MCF 10A (cell line): ENCODE results near the gene RAD1. TPM values are rescaled to one million over a fixed set of nuclear protein-coding genes. Genes with fewer than 3 reads are reported as not detected.
"Not testable (repeated sequence)": the region's sequence is repeated elsewhere in the genome, so short reads cannot be mapped to it uniquely, and the experiment has no call there.

Experiments
- BruUV-seq: library from RNA; stranded (reverse); fragments of 400-500 nt; replicated peaks from 2 replicates; lab custom pipeline; 2021; lab: Mats Ljungman, UMichigan
- CTCF ChIA-PET: fragments of 300-600 bp; sonication (Branson Sonifier 250); formaldehyde crosslinking; extraction: SDS; loops from one replicate; lab custom pipeline; 2021; ENCODE audit warnings: antibody characterized with exemption, inconsistent platforms; lab: Yijun Ruan, JAX
- POLR2A ChIA-PET: fragments of 300-600, 350-650 bp; sonication (Branson Sonifier 250); formaldehyde crosslinking; extraction: SDS; loops from one replicate; lab custom pipeline; 2020; ENCODE audit warnings: antibody characterized with exemption, inconsistent platforms; lab: Yijun Ruan, JAX
- DNase-seq: peaks from one replicate; pipeline ENCODE4 v3.0.0-alpha.2; 2018; ENCODE audit not compliant: unreplicated experiment
- H3K27ac Mint-ChIP-seq: one replicate; pipeline ENCODE4 v1.8.0; 2022; ENCODE audit warnings: mild to moderate bottlenecking, low read depth, mixed read lengths; ENCODE audit not compliant: unreplicated experiment
- H3K27me3 Mint-ChIP-seq: one replicate; pipeline ENCODE4 v1.8.0; 2022; ENCODE audit warnings: mixed read lengths; ENCODE audit not compliant: insufficient read depth, unreplicated experiment
- H3K36me3 Mint-ChIP-seq: one replicate; pipeline ENCODE4 v1.8.0; 2022; ENCODE audit warnings: mild to moderate bottlenecking, moderate library complexity, mixed read lengths; ENCODE audit not compliant: insufficient read depth, unreplicated experiment
- H3K4me1 Mint-ChIP-seq: one replicate; pipeline ENCODE4 v1.8.0; 2022; ENCODE audit warnings: mixed read lengths; ENCODE audit not compliant: insufficient read depth, unreplicated experiment
- H3K4me3 Mint-ChIP-seq: one replicate; pipeline ENCODE4 v1.8.0; 2022; ENCODE audit warnings: mild to moderate bottlenecking, moderate library complexity, mixed read lengths; ENCODE audit not compliant: unreplicated experiment
- H3K9me3 Mint-ChIP-seq: one replicate; pipeline ENCODE4 v1.8.0; 2022; ENCODE audit warnings: mixed read lengths; ENCODE audit not compliant: unreplicated experiment
- intact Hi-C: fragments of 100-400 bp; cut with micrococcal nuclease; formaldehyde crosslinking; loops from 2 replicates; pipeline ENCODE4 v1.14.1; 2022
- total RNA-seq: library from RNA; stranded (reverse); gene quantifications from 2 replicates; pipeline ENCODE4 v1.2.3, GENCODE V29; 2022
- TF ChIP-seq, protein P1 (sequence below): fragments of 200-600 bp; IDR thresholded peaks from one replicate; pipeline ENCODE4 v1.8.0; 2022; ENCODE audit warnings: antibody characterized with exemption, mild to moderate bottlenecking; ENCODE audit not compliant: unreplicated experiment

The RAD1 gene
- total RNA-seq, 1 experiment from 2014 or later: 17.2 TPM

DNA sequence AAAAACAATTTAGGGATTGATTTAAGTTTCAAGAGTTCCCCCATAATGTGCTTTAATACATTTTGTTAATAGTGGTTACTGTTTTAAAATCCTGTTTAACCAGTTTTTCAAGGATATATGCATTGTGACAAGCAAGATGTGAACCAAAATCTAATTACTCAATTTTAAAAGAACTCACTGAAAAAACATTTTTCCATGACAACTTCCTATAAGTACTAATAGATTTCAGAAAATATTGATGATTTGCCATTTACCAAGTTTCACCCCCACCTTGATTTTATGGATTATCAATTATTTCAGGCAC, 9.1 kb upstream of the RAD1 start:
- Mint-ChIP-seq H3K4me1 (peaks cover 7% of the 10 kb centered on the region), H3K4me3 (no peak overlapping the region), H3K27ac (peak overlapping the region; percentile 46), H3K36me3 (peaks cover 81% of the 10 kb centered on the region), H3K27me3 (no peaks in the 10 kb centered on the region), H3K9me3 (no peaks in the 10 kb centered on the region)
- no TSS peak for BruUV-seq
- ChIA-PET POLR2A (interaction anchor here (0.6 to 3.7 kb wide), 6 partner anchors 10 to 1516 kb away, joined by 3 to 36 read pairs (median 3); partner anchors contain the start of genes BRIX1 and RAD1), CTCF (interaction anchor here (2.0 kb wide), 1 partner anchor 401 kb away, joined by 7 read pairs; no protein-coding TSS in a partner anchor)
- TF ChIP-seq, protein P1, sequence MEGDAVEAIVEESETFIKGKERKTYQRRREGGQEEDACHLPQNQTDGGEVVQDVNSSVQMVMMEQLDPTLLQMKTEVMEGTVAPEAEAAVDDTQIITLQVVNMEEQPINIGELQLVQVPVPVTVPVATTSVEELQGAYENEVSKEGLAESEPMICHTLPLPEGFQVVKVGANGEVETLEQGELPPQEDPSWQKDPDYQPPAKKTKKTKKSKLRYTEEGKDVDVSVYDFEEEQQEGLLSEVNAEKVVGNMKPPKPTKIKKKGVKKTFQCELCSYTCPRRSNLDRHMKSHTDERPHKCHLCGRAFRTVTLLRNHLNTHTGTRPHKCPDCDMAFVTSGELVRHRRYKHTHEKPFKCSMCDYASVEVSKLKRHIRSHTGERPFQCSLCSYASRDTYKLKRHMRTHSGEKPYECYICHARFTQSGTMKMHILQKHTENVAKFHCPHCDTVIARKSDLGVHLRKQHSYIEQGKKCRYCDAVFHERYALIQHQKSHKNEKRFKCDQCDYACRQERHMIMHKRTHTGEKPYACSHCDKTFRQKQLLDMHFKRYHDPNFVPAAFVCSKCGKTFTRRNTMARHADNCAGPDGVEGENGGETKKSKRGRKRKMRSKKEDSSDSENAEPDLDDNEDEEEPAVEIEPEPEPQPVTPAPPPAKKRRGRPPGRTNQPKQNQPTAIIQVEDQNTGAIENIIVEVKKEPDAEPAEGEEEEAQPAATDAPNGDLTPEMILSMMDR: no peak
- intact Hi-C loops: no loop called here
- no peak for DNase-seq

DNA sequence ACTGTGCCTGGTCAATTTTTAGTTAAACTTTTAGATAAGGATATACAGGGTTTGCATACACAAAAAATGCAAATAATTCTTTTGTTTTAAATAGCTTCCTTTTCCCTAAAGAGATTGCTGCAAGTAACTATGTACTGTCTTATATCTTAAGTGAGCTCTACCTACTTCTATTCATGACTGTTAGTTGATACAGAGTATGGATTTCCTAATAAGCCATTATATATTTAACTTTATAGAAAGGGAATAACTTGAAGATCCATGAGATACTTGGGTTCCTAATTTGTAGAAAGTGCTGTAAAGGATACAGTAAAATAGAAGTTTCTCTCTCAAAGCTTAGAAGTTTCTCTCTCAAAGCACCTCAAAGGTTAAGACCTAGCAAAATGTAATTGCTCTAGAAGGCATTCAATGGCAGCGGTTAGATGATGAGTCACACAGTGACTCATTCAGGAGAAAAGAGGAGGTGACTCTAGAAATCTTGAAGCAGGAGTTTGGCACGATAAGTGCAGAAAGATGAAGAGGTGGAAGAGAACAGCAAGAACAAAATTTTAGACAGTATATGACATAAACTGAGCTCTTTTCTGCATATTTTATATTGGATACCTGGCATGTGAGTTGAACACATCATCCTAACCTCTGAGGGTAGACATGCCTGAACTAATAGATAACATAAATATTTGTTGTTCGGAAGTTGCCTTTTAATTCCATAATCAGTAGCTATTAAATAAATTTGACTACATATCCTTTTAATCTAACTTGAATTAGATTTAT, 8.6 kb upstream of the RAD1 start:
- TF ChIP-seq, protein P1: no peak
- peaks cover 7% of the 10 kb centered on the region for H3K4me1 Mint-ChIP-seq
- H3K36me3 Mint-ChIP-seq: peaks cover 80% of the 10 kb centered on the region
- no peaks in the 10 kb centered on the region for H3K9me3 Mint-ChIP-seq
- ChIA-PET CTCF (interaction anchor here (0.6 to 2.0 kb wide), 4 partner anchors 9 to 1536 kb away, joined by 3 to 7 read pairs (median 5); partner anchors contain the start of genes BRIX1 and RAD1), POLR2A (interaction anchor here (0.6 to 3.7 kb wide), 5 partner anchors 9 to 1515 kb away, joined by 3 to 36 read pairs (median 3); partner anchors contain the start of genes BRIX1 and RAD1)
- no TSS peak for BruUV-seq
- intact Hi-C loops: no loop called here
- peak; percentile 94 for DNase-seq
- no peaks in the 10 kb centered on the region for H3K27me3 Mint-ChIP-seq
- H3K27ac Mint-ChIP-seq: peak overlapping the region; percentile 46
- H3K4me3 Mint-ChIP-seq: peak overlapping the region; percentile 49

DNA sequence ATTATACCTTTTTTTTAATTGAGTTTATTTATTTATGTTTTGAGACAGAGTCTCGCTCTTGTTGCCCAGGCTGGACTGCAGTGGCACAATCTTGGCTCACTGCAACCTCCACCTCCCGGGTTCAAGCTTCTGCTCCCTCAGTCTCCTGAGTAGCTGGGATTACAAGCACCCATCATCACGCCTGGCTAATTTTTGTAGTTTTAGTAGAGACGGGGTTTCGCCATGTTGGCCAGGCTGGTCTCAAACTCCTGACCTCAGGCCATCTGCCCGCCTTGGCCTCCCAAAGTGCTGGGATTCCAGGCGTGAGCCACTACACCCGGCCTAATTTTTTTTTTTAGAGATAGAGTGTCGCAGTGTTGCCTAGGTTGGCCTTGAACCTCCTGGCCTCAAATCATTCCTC, 8.0 kb upstream of the RAD1 start:
- H3K27me3 Mint-ChIP-seq, intact Hi-C loops, DNase-seq, H3K9me3 Mint-ChIP-seq, H3K4me1 Mint-ChIP-seq, H3K4me3 Mint-ChIP-seq, BruUV-seq: not testable (repeated sequence)
- peak overlapping the region; percentile 46 for H3K27ac Mint-ChIP-seq
- CTCF ChIA-PET: interaction anchor here (0.6 to 2.0 kb wide), 4 partner anchors 8 to 1537 kb away, joined by 3 to 7 read pairs (median 5); partner anchors contain the start of genes BRIX1 and RAD1
- POLR2A ChIA-PET: interaction anchor here (1.2 to 3.7 kb wide), 2 partner anchors 8 to 43 kb away, joined by 3 to 36 read pairs; partner anchors contain the start of genes BRIX1 and RAD1
- peaks cover 85% of the 10 kb centered on the region for H3K36me3 Mint-ChIP-seq

DNA sequence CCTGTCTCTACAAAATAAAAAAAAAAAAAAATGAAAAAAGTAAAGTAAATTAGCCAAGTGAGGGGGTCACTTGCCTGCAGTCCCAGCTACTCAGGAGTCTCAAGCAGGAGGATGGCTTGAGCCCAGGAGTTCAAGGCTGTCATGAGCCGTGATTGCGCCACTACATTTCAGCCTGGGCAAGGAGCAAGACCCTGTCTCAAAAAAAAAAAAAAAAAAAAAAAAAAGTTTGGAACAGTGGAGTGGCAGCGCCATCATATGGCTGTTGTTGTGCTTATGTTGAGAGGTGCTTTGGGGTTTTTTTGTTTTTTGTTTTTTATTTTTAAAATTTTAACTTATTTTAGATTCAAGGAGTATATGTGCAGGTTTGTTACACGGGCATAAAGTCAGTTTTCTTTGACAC, 3.8 kb upstream of the RAD1 start:
- no peaks in the 10 kb centered on the region for H3K27me3 Mint-ChIP-seq
- ChIA-PET POLR2A (interaction anchor here (1.3 to 8.3 kb wide), 2 partner anchors 10 to 13 kb away, joined by 4 to 157 read pairs; partner anchors contain the start of gene DNAJC21), CTCF (interaction anchor here (0.7 to 1.1 kb wide), 2 partner anchors 108 to 433 kb away, joined by 4 read pairs; no protein-coding TSS in a partner anchor)
- intact Hi-C loops: loop anchor here (10.0 kb wide), 1 partner anchor 1474 kb away; the partner anchor contains the start of gene TARS1
- DNase-seq: no peak
- no peak overlapping the region for H3K27ac Mint-ChIP-seq
- no peaks in the 10 kb centered on the region for H3K9me3 Mint-ChIP-seq
- H3K4me3 Mint-ChIP-seq: no peak overlapping the region
- peaks cover 17% of the 10 kb centered on the region for H3K4me1 Mint-ChIP-seq
- peaks cover 58% of the 10 kb centered on the region for H3K36me3 Mint-ChIP-seq
- TF ChIP-seq, protein P1: no peak
- no TSS peak for BruUV-seq
